ENCODE results near the gene MCF2L. TPM values are rescaled to one million over a fixed set of nuclear protein-coding genes. Genes with fewer than 3 reads are reported as not detected.

MCF2L gene
- total RNA-seq, 1 donor from 2014 or later, result 146 TPM

Other genes starting within 250 kb of the MCF2L start
- gene F7, start 136.6 kb downstream of the MCF2L start, total RNA-seq, result 0.16 TPM
- 0.62 TPM for gene F10, start 153.6 kb downstream of the MCF2L start, total RNA-seq
- gene PROZ, start 189.4 kb downstream of the MCF2L start, total RNA-seq, result not detected
- 45.9 TPM for gene PCID2, start 239.5 kb downstream of the MCF2L start, total RNA-seq
- 55.7 TPM for gene CUL4A, start 240.4 kb downstream of the MCF2L start, total RNA-seq

Data from occipital lobe (tissue), 1 donor.